ENCODE data around the gene SCFD2.

- TF ChIP-seq CTCF (IDR thresholded peaks at IDR 0.05; ENCODE audit: low read depth, low read length) = no peak
- no peak for TF ChIP-seq EZH2phosphoT487 (IDR thresholded peaks at IDR 0.05; ENCODE audit: low read depth)
Observed at GRCh38 chr4:52873191-52873590, 492.7 kb downstream of the SCFD2 start.
